A172 (cell line): ENCODE results near the gene TMEM9. TPM values are rescaled to one million over a fixed set of nuclear protein-coding genes. Genes with fewer than 3 reads are reported as not detected.
"Not testable (repeated sequence)": the region's sequence is repeated elsewhere in the genome, so short reads cannot be mapped to it uniquely, and the experiment has no call there.

Source experiments
- DNase-seq: peaks from one replicate; pipeline ENCODE4 v3.0.0-alpha.2; 2015; ENCODE audit warnings: low spot score
- total RNA-seq: library from RNA; depleted of rRNA; stranded (reverse); fragments of >200 nt; shearing (Covaris generic); gene quantifications from 2 replicates; pipeline ENCODE4 v1.2.3, GENCODE V29; 2014

TMEM9 gene
- total RNA-seq, 1 experiment from 2014 or later, result 202 TPM

DNA sequence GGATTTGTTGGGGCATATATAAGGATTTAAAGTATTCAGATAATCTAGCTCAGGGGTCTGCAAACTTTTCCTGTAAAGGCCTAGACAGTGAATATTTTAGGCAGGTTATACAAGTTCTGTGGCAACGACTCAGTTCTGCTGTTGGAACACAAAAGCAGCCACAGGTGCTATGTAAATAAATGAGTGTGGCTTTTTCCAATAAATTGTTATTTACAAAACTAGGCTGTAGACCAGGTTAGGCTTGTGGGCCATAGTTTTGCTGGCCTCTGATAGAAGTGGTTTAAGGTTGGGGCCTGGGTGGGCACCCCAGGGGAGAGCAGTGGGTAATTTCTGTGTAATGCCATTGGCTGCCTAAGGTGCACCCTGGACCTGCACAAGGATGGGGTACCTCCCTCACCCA, 19.5 kb upstream of the TMEM9 start:
- DNase-seq, result no peak

- DNase-seq, result peak; percentile 52
These were observed 18.8 kb upstream of the TMEM9 start for GRCh38 chr1:201172999-201173610.

GRCh38 chr1:201172326-201172725, 18.1 kb upstream of the TMEM9 start:
- DNase-seq, result peak; percentile 35

DNA sequence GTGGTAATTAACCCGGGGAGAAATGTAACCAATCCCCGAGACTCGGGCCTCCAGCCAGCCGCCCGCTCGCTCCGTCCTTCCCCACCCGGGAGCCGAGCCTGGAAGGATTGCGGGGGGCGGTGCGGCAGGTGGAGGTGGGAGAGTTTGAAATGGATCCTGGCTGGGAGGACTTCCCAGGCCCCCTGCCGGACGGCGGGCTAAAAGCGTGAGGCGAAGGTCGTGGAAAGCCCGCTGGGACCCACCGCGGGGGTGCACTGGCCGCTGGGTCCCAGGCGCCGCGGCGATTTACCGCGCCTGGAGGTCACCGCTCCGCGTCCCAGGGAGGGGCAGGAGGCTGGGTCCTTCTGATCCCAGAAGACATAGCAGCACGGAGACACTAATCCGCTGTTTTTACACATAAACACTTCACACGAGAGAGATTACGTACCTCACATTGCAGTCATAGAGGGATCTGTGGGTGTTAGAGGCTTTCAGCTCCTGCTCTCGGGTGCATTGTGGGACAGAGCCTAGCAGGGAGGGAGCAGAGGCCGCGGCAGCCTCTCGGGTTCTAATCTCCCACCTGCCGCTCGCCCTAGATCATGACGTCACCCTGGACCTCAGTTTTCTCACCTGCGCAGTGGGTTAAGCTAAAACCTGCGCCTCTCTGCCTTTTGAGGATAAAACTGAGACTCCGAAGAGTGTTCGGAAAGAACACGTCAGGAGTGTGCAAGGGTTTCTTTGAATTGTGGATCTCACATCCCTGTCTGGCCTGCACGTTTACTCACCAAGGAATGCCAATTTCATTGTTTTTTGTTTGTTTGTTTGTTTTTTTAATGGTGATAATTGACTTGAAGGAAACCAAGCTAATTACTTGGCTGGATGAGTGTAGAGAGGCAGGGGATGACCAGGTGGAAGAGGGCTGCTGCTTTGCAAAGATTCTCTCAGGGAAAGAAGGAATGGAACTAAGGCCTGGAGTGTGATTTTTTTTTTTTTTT, 17.1 kb upstream of the TMEM9 start:
- DNase-seq, result peak; percentile 58

DNA sequence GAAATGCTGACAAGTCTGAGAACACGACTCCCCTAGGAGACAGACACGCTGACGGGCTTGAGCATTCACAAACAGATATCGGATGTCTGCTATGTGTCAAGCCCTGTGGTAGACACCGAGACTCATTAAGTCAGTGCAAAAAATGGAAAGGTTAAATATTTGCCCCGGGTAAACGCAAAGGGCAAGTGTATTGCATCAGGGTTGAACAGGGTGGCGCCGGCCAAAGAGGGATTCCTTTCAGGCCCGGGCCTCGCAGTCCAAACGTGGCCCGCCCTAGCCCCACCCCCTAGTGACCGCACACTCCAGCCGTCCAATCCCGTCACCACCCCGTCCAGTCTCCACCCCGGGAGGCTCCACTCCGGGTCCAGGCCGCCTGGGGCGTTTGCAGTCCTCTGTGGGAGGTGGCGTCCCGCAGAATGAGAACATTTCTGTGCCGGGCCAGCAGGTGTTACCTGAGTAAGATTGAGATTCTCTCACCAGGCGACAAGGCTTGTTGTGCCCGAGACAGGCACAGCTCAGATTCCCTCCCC, 16.3 kb upstream of the TMEM9 start:
- DNase-seq, result peak; percentile 93

DNA sequence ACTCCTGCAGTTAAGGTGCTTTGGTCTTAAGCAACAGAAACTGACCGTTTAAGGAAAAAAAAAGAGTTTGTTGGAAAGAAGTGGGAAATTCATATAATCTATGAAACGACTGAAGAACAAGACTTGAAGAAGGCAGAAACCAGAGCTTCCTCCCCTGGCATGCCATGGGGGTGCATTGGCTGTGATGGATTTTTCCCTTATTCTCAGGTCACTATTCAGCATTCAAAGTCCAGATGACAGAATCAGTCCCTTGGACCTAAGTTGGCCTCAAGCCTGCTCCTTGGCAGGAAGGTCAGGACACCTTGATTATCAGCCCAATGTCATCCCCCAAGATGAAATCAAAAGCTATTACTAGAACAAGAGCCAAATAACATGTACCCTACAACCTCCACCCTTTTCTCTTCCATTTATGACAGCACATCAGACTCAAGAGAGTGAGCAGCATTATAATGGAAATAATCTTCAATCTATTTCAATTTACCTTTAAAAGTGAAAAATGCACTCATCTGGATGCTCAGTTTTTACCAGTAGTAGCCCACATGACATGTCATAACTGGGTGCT, 15.8 kb upstream of the TMEM9 start:
- DNase-seq, result no peak

- no peak for DNase-seq
These were observed 14.9 kb upstream of the TMEM9 start for GRCh38 chr1:201169203-201169602.

DNA sequence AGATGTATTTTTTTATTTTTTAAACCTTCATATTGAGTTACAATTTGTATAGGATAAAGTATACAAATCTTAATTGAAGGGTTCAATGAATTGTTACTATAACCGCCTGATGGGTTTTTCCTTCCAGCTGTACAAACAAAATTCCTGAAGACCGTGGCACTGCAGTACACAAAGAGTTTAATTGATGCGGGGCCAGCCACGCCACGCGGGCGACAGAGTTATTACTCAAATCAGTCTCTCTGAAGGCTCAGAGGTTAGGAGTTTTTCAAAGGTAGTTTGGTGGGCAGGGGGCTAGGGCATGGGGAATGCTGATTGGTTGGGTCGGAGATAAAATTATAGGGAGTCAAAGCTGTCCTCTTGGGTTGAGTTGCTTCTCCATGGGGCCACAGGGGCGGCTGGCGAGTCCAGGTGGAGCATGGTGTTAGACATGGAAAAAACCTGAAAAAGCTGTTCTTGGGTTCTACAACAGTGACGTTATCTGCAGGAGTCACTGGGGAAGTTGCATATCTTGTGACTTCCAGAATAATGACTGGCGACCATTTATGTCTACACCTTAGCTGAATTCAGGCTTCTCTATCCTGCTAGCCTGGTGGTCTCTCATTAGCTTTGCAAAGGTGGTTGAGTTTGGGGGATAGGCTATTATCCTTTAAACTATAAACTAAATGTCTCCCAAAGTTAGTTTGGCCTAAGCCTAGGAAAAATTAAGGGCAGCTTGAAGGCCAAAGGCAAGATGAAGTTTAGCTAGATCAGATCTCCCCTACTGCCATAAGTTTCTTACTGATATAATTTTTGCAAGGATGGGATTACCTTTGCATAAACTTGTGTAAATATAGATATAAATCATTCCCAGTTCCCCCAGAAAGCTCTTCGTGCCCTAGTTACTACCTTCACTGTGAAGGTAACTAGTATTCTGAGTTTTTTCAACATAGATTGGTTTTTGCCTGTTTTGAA, 13.0 kb upstream of the TMEM9 start:
- DNase-seq, result no peak

DNA sequence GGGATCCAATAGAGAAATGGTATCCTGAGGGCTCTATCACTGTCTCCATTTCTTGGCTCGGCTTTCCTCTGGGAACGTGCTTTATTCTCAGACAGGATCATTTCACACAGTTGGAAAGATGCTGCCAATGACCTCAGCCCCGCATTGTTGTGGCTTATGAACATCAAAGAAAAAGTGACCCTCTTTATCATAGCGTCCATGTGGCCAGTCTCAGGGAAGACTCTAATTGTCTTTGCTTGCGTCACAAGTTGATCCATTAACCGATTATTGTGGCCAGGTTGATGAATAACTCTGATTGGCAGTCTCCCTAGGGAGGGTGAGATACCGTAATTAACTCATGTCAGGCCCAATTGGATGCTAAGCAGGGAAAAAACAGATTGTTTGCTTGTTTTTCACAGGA, 10.4 kb upstream of the TMEM9 start:
- no peak for DNase-seq

DNA sequence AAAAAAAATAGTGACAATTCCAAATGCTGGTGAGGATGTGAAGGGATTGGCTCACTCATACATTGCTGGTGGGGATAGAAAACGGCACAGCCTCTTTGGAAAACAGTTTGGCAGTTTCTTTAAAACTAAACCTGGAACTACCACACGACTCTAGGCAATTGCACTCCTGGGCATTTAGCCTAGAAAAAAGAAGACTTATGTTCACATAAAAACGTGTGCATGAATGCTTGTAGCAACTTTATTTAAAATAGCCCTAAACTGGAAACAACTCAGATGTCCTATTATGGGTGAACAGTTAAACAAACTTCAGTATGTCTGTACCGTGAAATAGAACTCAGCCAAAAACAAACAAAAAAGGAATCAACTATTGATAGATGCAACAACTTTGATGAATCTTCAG, 9.4 kb upstream of the TMEM9 start:
- DNase-seq, result no peak

- not testable (repeated sequence) for DNase-seq
These were observed 8.8 kb upstream of the TMEM9 start for GRCh38 chr1:201163036-201163435.

DNA sequence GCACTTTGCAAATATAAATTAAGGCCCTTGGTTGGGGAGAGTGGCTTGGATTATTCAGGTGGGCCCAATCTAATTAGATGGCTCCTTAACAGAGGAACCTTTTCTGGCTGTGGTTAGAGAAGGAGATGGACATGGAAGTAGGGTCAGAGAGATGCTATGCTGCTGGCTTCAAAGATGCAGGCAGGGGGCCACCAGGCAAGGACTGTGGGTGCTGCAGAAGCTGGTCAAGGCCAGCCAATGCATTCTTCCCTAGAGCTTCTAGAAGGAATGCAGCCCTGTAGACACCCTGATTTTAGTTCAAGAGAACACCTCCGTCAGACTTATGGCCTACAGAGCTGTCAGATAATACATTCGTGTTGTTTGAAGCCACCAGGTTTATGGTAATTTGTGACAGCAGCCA, 3.7 kb upstream of the TMEM9 start:
- no peak for DNase-seq

- no peak for DNase-seq
These were observed 2.5 kb upstream of the TMEM9 start for GRCh38 chr1:201156819-201157218.

DNA sequence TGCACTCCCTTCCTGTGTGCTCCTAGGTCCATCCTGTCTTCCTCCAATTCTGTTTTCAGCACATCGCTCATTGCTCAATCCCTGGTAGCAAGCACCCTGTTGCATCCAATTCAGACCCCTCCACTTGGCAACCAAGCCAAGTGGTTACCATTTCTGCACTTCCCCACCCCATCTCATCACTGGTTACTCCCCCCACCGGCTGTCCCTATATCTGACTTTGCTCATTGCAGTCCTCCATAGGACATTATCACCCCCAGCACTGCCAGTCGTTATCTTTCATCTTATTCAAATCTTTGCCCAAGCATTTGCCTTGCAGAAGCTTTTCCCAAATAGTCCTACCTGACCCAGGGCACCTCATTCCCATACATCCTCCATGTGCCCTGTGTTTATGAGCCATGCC, 2.1 kb upstream of the TMEM9 start:
- no peak for DNase-seq

- DNase-seq, result no peak
These were observed 1.1 kb upstream of the TMEM9 start for GRCh38 chr1:201155354-201155753.

DNA sequence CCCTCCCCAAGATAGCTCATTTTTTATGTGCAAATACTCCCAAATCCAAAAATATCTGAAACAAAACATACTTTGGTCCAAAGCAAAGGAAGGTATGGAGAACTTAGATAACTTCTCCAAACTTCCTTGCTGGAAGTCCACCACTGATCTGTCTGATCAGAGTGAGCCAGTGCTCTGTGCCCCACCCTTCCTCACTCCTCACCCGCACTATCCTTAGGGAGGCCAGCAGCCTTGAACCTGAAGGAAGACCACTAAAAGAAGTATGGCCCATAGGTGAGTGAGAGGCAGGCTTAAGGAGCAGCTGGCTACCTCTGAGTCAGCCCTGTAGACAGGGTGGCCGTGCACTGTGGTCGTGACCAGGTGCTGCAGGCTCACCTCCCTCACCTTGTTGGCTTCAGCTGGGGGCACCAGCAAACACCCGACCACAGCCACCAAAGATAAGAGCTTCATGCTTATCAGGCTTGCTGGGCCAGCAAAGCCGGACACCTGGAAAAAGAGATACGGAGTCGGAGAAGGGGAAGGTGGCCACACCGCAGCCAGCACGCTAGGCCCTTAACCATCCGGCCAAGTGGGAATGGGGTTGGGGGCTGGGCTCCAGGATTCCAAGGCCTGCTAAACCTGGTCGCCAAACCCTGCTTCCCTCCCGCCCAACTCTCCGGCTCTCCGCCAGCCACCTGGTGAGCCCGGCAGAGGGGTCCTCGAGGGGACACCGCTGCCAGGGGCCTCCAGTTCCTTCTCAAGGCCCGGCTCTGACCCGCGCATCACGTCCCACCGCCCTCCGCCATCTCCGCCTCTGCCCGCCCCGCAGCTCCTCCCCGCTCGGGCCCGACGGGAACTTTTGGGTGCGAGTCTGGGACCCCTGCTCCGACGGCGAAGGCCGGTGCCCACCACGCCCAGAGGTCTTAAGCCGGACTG, 543 bp downstream of the TMEM9 start:
- DNase-seq, result peak; percentile 51

GRCh38 chr1:201149400-201149799, 4.9 kb downstream of the TMEM9 start:
- DNase-seq, result peak; percentile 45

- no peak for DNase-seq
These were observed 6.8 kb downstream of the TMEM9 start for GRCh38 chr1:201147396-201148015.

DNA sequence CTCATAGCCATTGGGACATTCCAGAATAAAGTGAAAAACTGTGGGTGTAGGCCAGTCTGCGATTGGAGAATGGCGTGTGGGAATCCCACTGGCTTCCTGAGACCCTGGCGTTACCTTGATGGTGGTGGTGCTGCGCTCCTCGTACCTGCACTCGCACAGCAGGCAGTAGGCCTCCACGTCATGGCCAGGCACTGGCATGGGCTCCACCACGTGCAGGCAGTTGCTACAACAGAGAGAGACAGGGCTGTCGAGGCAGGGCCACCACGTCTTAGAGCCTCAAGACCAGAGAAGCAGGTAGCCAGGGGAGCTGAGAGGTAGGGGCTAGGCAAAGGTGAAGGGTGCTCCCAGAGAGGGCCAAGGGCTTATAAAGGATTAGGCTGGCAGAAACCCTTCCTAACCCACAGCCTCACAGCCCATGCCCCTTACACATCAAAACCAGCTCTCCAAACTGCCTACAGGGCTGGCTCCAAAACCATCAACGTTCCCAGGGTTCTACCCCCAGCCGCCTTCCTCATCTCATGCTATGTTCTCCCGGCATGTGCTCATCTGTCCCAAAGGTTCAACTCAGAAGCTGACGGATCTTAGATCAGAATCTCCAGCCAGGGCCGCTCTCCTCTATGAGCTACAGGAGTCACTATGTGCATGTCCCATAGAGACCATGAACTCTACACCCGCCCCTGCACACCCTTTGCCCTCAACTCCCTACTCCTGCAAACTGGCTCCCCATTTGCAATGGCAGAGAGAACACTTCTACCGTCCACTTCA, 7.5 kb downstream of the TMEM9 start:
- DNase-seq, result no peak
